BJ (cell line): Measurements from ENCODE around the gene ZNF536. TPM values are rescaled to one million over a fixed set of nuclear protein-coding genes. Genes with fewer than 3 reads are reported as not detected.

Source experiments
- CTCF ChIA-PET: fragments of 350-600 bp; formaldehyde crosslinking; extraction: SDS; loops from one replicate; lab custom pipeline; 2021; ENCODE audit warnings: antibody characterized with exemption, inconsistent platforms; lab: Yijun Ruan, JAX
- POLR2A ChIA-PET: fragments of 300-600 bp; sonication (Branson Sonifier 250); formaldehyde crosslinking; extraction: SDS; loops from one replicate; lab custom pipeline; 2021; ENCODE audit warnings: antibody characterized with exemption; lab: Charles Lee
- DNase-seq: peaks from one replicate; pipeline ENCODE4 v3.0.0-alpha.2; 2011; ENCODE audit warnings: low read depth
- H3K27me3 ChIP-seq: 2 replicates; pipeline ENCODE4 v1.6.0; 2011; ENCODE audit warnings: low read length; ENCODE audit not compliant: control insufficient read depth, insufficient read depth
- H3K36me3 ChIP-seq: 2 replicates; pipeline ENCODE4 v1.5.1; 2011; ENCODE audit warnings: low read length; ENCODE audit not compliant: control insufficient read depth, insufficient read depth
- H3K4me3 ChIP-seq: 2 replicates; pipeline ENCODE4 v1.5.1; 2011; ENCODE audit warnings: low read depth, mild to moderate bottlenecking, control low read depth, low read length
- polyA plus RNA-seq: library from polyadenylated mRNA; depleted of rRNA; stranded (reverse); fragments of >200 nt; gene quantifications from 2 replicates; pipeline ENCODE4 v1.2.3, GENCODE V29; 2011
- TF ChIP-seq, protein P1 (sequence below): IDR thresholded peaks from 2 replicates; pipeline ENCODE4 v1.5.1; 2011; ENCODE audit warnings: low read depth, mild to moderate bottlenecking, control low read depth, inconsistent platforms, low read length, moderate library complexity; ENCODE audit not compliant: insufficient read depth

Gene ZNF536
- polyA plus RNA-seq, 1 experiment = not detected

DNA sequence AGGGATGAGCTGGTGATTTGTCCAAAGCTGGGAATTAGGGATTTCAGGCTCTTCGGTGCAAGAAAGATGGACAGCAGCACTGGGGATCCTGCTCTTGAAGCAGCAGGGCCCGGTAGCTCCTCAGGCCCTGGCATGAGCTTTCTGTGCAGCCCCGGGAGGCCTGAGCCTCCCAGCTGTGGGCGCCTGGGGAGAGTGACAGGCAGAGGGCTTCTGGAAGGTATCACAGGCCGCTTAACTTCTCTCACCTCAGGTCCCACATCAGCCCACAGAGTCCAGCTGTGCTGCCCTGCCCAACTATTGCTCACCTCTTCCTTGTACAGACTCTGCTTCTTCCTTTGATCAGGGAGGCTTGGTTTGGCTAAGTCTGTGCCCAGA lies 14.6 kb upstream of the ZNF536 start:
- TF ChIP-seq, protein P1, sequence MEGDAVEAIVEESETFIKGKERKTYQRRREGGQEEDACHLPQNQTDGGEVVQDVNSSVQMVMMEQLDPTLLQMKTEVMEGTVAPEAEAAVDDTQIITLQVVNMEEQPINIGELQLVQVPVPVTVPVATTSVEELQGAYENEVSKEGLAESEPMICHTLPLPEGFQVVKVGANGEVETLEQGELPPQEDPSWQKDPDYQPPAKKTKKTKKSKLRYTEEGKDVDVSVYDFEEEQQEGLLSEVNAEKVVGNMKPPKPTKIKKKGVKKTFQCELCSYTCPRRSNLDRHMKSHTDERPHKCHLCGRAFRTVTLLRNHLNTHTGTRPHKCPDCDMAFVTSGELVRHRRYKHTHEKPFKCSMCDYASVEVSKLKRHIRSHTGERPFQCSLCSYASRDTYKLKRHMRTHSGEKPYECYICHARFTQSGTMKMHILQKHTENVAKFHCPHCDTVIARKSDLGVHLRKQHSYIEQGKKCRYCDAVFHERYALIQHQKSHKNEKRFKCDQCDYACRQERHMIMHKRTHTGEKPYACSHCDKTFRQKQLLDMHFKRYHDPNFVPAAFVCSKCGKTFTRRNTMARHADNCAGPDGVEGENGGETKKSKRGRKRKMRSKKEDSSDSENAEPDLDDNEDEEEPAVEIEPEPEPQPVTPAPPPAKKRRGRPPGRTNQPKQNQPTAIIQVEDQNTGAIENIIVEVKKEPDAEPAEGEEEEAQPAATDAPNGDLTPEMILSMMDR = no peak
- ChIA-PET POLR2A (no interaction called here), CTCF (no interaction called here)
- H3K4me3 ChIP-seq = no peak overlapping the region
- no peaks in the 10 kb centered on the region for H3K27me3 ChIP-seq
- H3K36me3 ChIP-seq = no peaks in the 10 kb centered on the region
- no peak for DNase-seq

- CTCF ChIA-PET = no interaction called here
- no peak overlapping the region for H3K4me3 ChIP-seq
- no peak for DNase-seq
- POLR2A ChIA-PET = no interaction called here
- TF ChIP-seq, protein P1 = no peak
- H3K27me3 ChIP-seq = no peaks in the 10 kb centered on the region
- no peaks in the 10 kb centered on the region for H3K36me3 ChIP-seq
Measured at GRCh38 chr19:30358319-30358718, 13.9 kb upstream of the ZNF536 start.

DNA sequence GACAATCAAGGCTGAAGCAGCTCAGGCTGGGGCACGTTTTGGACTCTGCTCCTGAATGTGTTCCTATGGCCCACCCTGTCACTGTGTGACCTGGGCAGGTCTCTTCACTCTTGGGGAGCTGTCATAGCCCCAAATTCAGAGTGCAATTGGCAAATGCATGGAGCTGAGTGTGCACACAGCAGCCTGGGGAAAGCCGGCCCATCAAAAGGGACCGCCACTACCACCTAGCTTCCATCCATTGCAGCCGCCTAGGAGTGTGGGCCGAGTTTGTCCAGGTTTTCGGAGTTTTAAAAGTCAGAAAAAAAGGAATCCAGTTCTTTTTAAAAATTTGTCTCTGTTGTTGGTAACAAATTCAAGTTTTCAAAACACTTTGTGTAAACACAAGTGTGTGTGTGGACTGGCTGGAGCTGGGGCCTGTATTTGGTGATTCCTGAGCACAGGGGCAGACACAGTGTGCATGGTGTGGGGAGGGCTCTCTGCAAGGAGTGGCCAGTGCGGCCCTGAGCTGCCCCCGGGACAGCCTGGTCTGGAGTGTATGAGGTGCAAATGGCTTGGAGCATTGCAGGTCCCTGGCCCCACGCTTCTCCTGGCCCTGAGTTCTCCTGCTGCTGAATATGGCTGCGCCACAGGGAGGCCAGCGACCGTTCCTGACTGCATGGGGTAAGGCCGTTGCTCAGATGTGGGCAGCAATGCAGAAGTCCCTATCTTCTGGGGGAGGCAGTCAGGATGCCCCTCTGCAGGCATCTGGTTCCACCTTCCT lies 13.2 kb upstream of the ZNF536 start:
- H3K4me3 ChIP-seq = no peak overlapping the region
- no peaks in the 10 kb centered on the region for H3K36me3 ChIP-seq
- ChIA-PET CTCF (no interaction called here), POLR2A (no interaction called here)
- TF ChIP-seq, protein P1 = no peak
- DNase-seq = no peak
- H3K27me3 ChIP-seq = no peaks in the 10 kb centered on the region

- ChIA-PET CTCF (no interaction called here), POLR2A (no interaction called here)
- Histone ChIP-seq H3K27me3 (no peaks in the 10 kb centered on the region), H3K36me3 (no peaks in the 10 kb centered on the region), H3K4me3 (no peak overlapping the region)
- no peak for DNase-seq
- TF ChIP-seq, protein P1 = no peak
Measured at GRCh38 chr19:30359936-30360335, 12.2 kb upstream of the ZNF536 start.

DNA sequence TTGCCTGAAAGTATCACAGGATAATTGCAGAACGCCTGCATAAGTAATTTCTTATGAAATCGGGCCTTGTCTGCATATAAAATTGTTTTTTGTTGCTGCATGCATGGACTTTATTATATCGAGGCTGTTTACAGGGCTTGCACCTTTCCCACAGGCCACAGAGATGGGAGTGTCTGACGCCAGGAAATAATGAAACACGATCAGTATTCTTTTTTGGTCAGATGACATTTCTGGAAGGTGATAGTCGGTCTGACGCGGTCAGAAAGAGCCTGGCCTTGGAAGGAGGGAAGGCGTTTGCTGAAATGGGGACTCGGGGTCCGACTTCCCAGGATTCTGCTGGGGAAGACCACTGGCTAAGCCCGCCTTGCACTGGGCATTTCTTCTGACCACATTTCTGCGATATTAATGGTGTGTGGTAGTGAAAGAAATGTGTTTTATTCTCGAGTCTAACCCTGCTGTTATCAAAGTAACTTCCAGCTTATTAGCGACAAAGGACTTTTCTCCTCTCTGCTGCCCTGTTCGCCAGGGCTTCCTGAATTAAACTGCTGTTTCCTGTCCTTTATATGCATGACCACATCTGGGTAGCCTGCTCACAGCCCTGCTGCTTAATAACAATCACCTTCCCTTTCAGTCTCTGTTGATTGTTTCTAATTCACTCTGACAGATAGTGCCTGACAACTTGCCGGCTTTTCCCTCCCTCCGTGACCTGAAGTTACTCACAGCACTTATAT lies 11.6 kb upstream of the ZNF536 start:
- no peaks in the 10 kb centered on the region for H3K27me3 ChIP-seq
- no peak for DNase-seq
- H3K4me3 ChIP-seq = no peak overlapping the region
- no peaks in the 10 kb centered on the region for H3K36me3 ChIP-seq
- TF ChIP-seq, protein P1 = no peak
- CTCF ChIA-PET = no interaction called here
- POLR2A ChIA-PET = no interaction called here
